NCI-H748 (cell line): Measurements from ENCODE around the gene TROAP.
"Not testable (repeated sequence)": the region's sequence is repeated elsewhere in the genome, so short reads cannot be mapped to it uniquely, and the experiment has no call there.

ENCODE experiments used
- DNase-seq: peaks from one replicate; lab custom pipeline; 2025; ENCODE audit not compliant: unreplicated experiment; lab: John Stamatoyannopoulos, UW

TROAP gene

GRCh38 chr12:49327887-49328286 is 4.8 kb downstream of the TROAP start:
- no peak for DNase-seq

GRCh38 chr12:49328816-49329215 is 5.8 kb downstream of the TROAP start:
- DNase-seq: no peak

GRCh38 chr12:49330032-49330619 is 7.1 kb downstream of the TROAP start:
- no peak for DNase-seq

- DNase-seq: no peak
Observed at GRCh38 chr12:49330631-49331379, 7.8 kb downstream of the TROAP start.

- DNase-seq: peak; percentile 71
Observed at GRCh38 chr12:49331380-49332222, 8.5 kb downstream of the TROAP start.

GRCh38 chr12:49332441-49332861 is 9.4 kb downstream of the TROAP start:
- no peak for DNase-seq

- DNase-seq: peak; percentile 59
Observed at GRCh38 chr12:49332891-49333371, 9.9 kb downstream of the TROAP start.

GRCh38 chr12:49333778-49334177 is 10.7 kb downstream of the TROAP start:
- DNase-seq: not testable (repeated sequence)

GRCh38 chr12:49334226-49334625 is 11.2 kb downstream of the TROAP start:
- no peak for DNase-seq

- DNase-seq: no peak
Observed at GRCh38 chr12:49334681-49335080, 11.6 kb downstream of the TROAP start.

GRCh38 chr12:49335118-49335954 is 12.3 kb downstream of the TROAP start:
- DNase-seq: no peak

GRCh38 chr12:49335955-49336644 is 13.0 kb downstream of the TROAP start:
- DNase-seq: no peak

- peak; percentile 85 for DNase-seq
Observed at GRCh38 chr12:49336645-49337584, 13.9 kb downstream of the TROAP start, which contains the start of gene C1QL4. C1QL4 (minus strand) TSS chr12:49337188; CDS start chr12:49336477, 711 bp downstream.

GRCh38 chr12:49338830-49339463 is 15.9 kb downstream of the TROAP start:
- no peak for DNase-seq

- DNase-seq: no peak
Observed at GRCh38 chr12:49339464-49339861, 16.4 kb downstream of the TROAP start.

- DNase-seq: no peak
Observed at GRCh38 chr12:49340095-49340870, 17.2 kb downstream of the TROAP start.

GRCh38 chr12:49340971-49341776 is 18.1 kb downstream of the TROAP start:
- DNase-seq: no peak
